WERI-Rb-1 (cell line): Measurements from ENCODE around the gene RHBDL1.
"Not testable (repeated sequence)": the region's sequence is repeated elsewhere in the genome, so short reads cannot be mapped to it uniquely, and the experiment has no call there.

Source experiments
- DNase-seq: peaks from one replicate; pipeline ENCODE4 v3.0.0-alpha.2; 2020
- H3K27ac ChIP-seq: fragments of 250-450 bp; sonication (Bioruptor Pico); 2 replicates; pipeline ENCODE4 v1.5.1; 2020; ENCODE audit warnings: mild to moderate bottlenecking, moderate library complexity
- H3K27me3 ChIP-seq: fragments of 250-450 bp; sonication (Bioruptor Pico); 2 replicates; pipeline ENCODE4 v1.5.1; 2021; ENCODE audit warnings: mild to moderate bottlenecking, low read depth, moderate library complexity; ENCODE audit not compliant: insufficient read depth, severe bottlenecking
- H3K36me3 ChIP-seq: fragments of 250-450 bp; sonication (Bioruptor Pico); 2 replicates; pipeline ENCODE4 v1.5.1; 2020; ENCODE audit warnings: mild to moderate bottlenecking, moderate library complexity
- H3K4me3 ChIP-seq: 2 replicates; pipeline ENCODE4 v1.5.1; 2011; ENCODE audit warnings: low read depth, mild to moderate bottlenecking, control low read depth, low read length
- H3K9me3 ChIP-seq: fragments of 250-450 bp; sonication (Bioruptor Pico); 2 replicates; pipeline ENCODE4 v1.5.1; 2021; ENCODE audit warnings: mild to moderate bottlenecking, moderate library complexity; ENCODE audit not compliant: severe bottlenecking
- TF ChIP-seq, protein P1 (sequence below): IDR thresholded peaks from 2 replicates; pipeline ENCODE4 v1.5.1; 2011; ENCODE audit warnings: low read depth, mild to moderate bottlenecking, control low read depth, inconsistent platforms, low read length

Gene RHBDL1

GRCh38 chr16:711548-712320 is 36.3 kb downstream of the RHBDL1 start:
- peaks cover 12% of the 10 kb centered on the region for H3K27me3 ChIP-seq
- TF ChIP-seq, protein P1, sequence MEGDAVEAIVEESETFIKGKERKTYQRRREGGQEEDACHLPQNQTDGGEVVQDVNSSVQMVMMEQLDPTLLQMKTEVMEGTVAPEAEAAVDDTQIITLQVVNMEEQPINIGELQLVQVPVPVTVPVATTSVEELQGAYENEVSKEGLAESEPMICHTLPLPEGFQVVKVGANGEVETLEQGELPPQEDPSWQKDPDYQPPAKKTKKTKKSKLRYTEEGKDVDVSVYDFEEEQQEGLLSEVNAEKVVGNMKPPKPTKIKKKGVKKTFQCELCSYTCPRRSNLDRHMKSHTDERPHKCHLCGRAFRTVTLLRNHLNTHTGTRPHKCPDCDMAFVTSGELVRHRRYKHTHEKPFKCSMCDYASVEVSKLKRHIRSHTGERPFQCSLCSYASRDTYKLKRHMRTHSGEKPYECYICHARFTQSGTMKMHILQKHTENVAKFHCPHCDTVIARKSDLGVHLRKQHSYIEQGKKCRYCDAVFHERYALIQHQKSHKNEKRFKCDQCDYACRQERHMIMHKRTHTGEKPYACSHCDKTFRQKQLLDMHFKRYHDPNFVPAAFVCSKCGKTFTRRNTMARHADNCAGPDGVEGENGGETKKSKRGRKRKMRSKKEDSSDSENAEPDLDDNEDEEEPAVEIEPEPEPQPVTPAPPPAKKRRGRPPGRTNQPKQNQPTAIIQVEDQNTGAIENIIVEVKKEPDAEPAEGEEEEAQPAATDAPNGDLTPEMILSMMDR = peak; percentile 96
- H3K27ac ChIP-seq = no peak overlapping the region
- peak; percentile 83 for DNase-seq
- no peaks in the 10 kb centered on the region; the same call in 1 of the 2 replicates for H3K36me3 ChIP-seq
- no peak overlapping the region for H3K4me3 ChIP-seq
- no peaks in the 10 kb centered on the region for H3K9me3 ChIP-seq

DNA sequence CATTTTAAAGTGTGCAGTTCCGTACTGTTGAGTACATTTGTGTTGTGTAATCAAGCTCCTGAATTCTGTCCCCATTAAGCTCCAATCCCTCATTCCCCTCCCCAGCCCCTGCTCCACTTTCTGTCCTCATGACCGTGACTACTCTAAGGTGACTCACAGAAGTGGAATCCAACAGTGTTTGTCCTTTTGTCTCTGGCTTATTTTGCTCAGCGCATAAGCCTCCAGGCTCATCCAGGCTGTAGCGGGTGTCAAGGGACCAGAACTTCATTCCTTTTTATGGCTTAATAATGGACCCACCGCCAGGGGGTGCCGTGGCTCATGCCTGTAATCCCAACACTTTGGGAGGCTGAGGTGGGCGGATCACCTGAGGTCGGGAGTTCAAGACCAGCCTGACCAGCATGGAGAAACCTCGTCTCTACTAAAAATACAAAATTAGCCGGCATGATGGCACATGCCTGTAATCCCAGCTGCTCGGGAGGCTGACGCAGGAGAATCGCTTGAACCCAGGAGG is 37.3 kb downstream of the RHBDL1 start:
- peak; percentile 79 for DNase-seq

DNA sequence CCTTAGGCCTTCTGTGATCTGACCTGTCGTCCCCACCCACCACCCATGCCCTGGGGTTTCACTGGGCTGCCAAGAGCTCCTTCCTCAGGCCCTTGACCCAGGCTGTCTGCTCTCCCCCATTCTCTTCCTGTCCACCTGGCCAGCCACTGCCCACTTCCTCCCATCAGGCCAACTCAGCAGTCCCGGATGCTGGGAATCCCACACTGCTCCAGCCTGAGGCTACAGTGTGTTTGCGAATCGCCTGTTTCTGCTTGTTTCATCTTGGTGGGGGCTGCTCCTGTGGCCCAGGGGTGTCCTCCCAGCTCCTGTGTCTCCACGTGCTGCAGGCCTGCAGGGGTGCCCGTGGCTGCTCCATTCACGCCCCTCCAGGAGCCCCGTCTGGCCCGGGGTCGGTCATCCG is 38.6 kb downstream of the RHBDL1 start:
- TF ChIP-seq, protein P1 = no peak
- H3K36me3 ChIP-seq = no peaks in the 10 kb centered on the region; the same call in 1 of the 2 replicates
- H3K9me3 ChIP-seq = no peaks in the 10 kb centered on the region
- DNase-seq = no peak
- peaks cover 10% of the 10 kb centered on the region for H3K27me3 ChIP-seq
- no peak overlapping the region for H3K4me3 ChIP-seq
- H3K27ac ChIP-seq = no peak overlapping the region

More for the DNA sequence above, 37.3 kb downstream of the RHBDL1 start:
- H3K27me3 ChIP-seq = peaks cover 12% of the 10 kb centered on the region
- TF ChIP-seq, protein P1 = peak; percentile 45
- not testable (repeated sequence) for H3K36me3 ChIP-seq, H3K9me3 ChIP-seq, H3K27ac ChIP-seq, H3K4me3 ChIP-seq

DNA sequence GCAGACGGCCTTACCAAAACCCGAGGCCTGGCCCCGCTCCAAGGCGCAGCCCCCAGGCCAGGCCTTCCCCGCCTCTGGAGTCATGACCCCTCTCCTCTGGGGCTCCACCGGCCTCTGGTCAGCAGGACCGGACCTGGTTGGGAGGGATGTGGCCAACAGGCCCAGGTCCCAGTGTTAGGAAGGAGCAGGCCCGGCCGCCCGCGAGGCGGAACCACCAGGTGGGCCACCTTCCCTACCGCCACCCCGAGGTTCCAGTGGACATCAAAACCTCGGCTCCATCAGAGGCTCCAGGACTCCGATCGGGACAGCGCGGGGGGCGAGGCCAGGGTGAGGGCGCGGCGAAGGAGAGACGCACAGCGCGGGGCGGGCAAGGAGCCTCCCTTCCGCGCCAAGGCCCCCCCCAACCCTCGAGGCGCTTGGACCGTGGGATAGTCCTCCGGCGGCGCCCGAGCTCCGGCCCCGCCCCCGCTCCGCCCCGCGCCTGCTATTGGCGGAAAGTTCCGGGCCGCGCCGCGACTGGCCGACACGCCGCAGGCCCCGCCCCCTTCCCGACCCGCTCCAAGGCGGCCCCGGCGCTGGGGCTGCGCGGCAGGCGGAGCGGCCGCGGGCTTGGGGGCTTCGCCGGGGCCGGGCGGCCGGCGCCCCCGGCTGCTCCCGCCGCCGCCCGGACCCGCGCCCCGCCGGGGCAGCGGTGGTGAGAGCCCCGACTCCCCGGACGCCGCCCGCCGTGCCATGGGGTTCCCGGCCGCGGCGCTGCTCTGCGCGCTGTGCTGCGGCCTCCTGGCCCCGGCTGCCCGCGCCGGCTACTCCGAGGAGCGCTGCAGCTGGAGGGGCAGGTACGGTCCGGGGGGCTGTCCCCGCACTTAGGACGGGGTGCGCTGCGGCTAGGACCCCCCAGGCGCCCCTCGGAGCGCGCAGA is 39.3 kb downstream of the RHBDL1 start, which contains the start of gene METRN:
Gene METRN, plus strand, starts transcription at position 561 of the 919 bp plus-strand sequence. Its CDS starts 172 bp downstream, at position 733.
- peak within 1 kb of the TSS; percentile 59 for H3K4me3 ChIP-seq
- peak; percentile 91 for DNase-seq
- no peaks in the 10 kb centered on the region for H3K9me3 ChIP-seq
- no peaks in the 10 kb centered on the region; the same call in 1 of the 2 replicates for H3K36me3 ChIP-seq
- peak within 1 kb of the TSS; percentile 21; the same call in 1 of the 2 replicates for H3K27ac ChIP-seq
- TF ChIP-seq, protein P1 = no peak
- peaks cover 3% of the 10 kb centered on the region for H3K27me3 ChIP-seq

- H3K27ac ChIP-seq = peak overlapping the region; percentile 21; the same call in 1 of the 2 replicates
- TF ChIP-seq, protein P1 = peak; percentile 49
- H3K9me3 ChIP-seq = no peaks in the 10 kb centered on the region
- H3K4me3 ChIP-seq = peak overlapping the region; percentile 59
- H3K36me3 ChIP-seq = no peaks in the 10 kb centered on the region; the same call in 1 of the 2 replicates
- peak; percentile 46 for DNase-seq
- peaks cover 3% of the 10 kb centered on the region for H3K27me3 ChIP-seq
These were observed 40.2 kb downstream of the RHBDL1 start for GRCh38 chr16:715477-716199.
